SK-N-MC (cell line): Measurements from ENCODE around the gene AQP1.

Experiments used
- EZH2 ChIP-seq: fragments of 200-600 bp; sonication (generic); IDR thresholded peaks from one replicate; pipeline ENCODE4 v1.6.1; 2017; ENCODE audit warnings: antibody characterized with exemption
- FOXP2 ChIP-seq: optimal IDR thresholded peaks from 2 replicates; pipeline ENCODE3; 2011; ENCODE audit warnings: mild to moderate bottlenecking, moderate library complexity; ENCODE audit not compliant: insufficient read depth; ENCODE audit errors: extremely low read length, control extremely low read depth
- POLR2AphosphoS5 ChIP-seq: IDR thresholded peaks from 2 replicates; pipeline ENCODE4 v1.6.1; 2012; ENCODE audit warnings: mild to moderate bottlenecking, low read depth, low read length, borderline replicate concordance

GRCh38 chr7:30970594-30971094, 59.0 kb downstream of the AQP1 start:
- no peak for TF ChIP-seq POLR2AphosphoS5
- no peak for TF ChIP-seq EZH2
- TF ChIP-seq FOXP2: no peak
